CMK (cell line): Measurements from ENCODE around the gene PRDM16.

ENCODE experiments used
- DNase-seq: peaks from one replicate; pipeline ENCODE4 v3.0.0-alpha.2; 2010; ENCODE audit warnings: low read depth

The PRDM16 gene

GRCh38 chr1:3323021-3323795 is 254.2 kb downstream of the PRDM16 start:
- DNase-seq = no peak

GRCh38 chr1:3323796-3324703 is 255.0 kb downstream of the PRDM16 start:
- DNase-seq = no peak

GRCh38 chr1:3324704-3325535 is 255.9 kb downstream of the PRDM16 start:
- DNase-seq = no peak

GRCh38 chr1:3326516-3327388 is 257.7 kb downstream of the PRDM16 start:
- no peak for DNase-seq

- no peak for DNase-seq
Measured at GRCh38 chr1:3327389-3327702, 258.3 kb downstream of the PRDM16 start.

- DNase-seq = no peak
Measured at GRCh38 chr1:3327936-3328590, 259.1 kb downstream of the PRDM16 start.

- DNase-seq = no peak
Measured at GRCh38 chr1:3329640-3330281, 260.8 kb downstream of the PRDM16 start.

- DNase-seq = no peak
Measured at GRCh38 chr1:3330771-3331245, 261.8 kb downstream of the PRDM16 start.

- DNase-seq = no peak
Measured at GRCh38 chr1:3331564-3331963, 262.6 kb downstream of the PRDM16 start.

- no peak for DNase-seq
Measured at GRCh38 chr1:3332043-3332442, 263.0 kb downstream of the PRDM16 start.

GRCh38 chr1:3332662-3333061 is 263.7 kb downstream of the PRDM16 start:
- DNase-seq = no peak

- DNase-seq = no peak
Measured at GRCh38 chr1:3333903-3334302, 264.9 kb downstream of the PRDM16 start.

- DNase-seq = no peak
Measured at GRCh38 chr1:3334366-3334765, 265.4 kb downstream of the PRDM16 start.

GRCh38 chr1:3335754-3336640 is 267.0 kb downstream of the PRDM16 start:
- no peak for DNase-seq

- no peak for DNase-seq
Measured at GRCh38 chr1:3336641-3337630, 267.9 kb downstream of the PRDM16 start.

GRCh38 chr1:3337798-3338724 is 269.1 kb downstream of the PRDM16 start:
- no peak for DNase-seq

- no peak for DNase-seq
Measured at GRCh38 chr1:3338725-3339070, 269.7 kb downstream of the PRDM16 start.
